Ramos (cell line): ENCODE measurements around the gene ANKRD33.

ENCODE experiments used
- in situ Hi-C: fragments of 300-500 bp; cut with MboI; formaldehyde crosslinking; loops from one replicate; pipeline ENCODE4 v1.14.3; 2022; ENCODE audit warnings: low sequenced_read_pairs; ENCODE audit not compliant: unreplicated experiment

ANKRD33 gene

DNA sequence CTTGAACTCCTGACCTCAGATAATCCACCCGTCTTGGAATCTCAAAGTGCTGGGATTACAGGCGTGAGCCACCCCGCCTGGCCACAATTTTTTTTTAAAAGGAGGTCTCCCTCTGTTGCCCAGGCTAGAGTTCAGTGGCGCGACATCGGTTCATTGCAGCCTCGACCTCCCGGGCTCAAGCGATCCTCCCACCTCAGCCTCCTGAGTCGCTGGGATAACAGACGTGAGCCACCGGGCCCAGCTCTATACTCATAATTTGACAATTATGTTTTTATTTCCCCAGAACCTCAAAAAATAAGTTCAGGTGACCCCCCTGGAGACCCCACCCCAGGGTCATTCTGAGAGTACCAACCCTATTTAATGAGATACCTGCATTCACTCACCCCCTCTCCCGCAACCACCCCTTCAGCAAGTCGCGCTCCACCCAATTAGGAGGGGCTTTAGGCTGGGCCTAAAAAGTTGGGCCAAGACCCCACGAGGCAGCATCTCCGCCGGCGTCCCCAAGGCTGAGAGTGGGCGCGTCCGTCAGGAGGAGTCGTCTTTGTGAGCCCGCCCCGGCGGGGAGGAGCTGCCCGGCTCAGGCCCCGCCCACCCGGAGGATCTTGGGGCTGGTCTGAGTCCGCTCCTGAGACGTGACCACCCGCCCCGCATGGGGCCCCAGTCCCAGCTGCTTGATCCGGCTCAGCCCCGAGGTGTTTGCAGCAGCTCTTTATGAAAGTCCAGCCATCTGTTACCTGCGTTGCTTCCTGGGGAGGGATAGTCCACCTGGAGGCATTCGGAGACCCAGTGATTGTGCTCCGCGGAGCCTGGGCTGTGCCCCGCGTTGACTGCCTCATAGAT, at the start of gene ANKRD33:
ANKRD33 (plus strand) TSS at position 628 of the 840 bp plus-strand sequence; CDS start at position 712, 84 bp downstream.
- in situ Hi-C loops = no loop called here

- in situ Hi-C loops = loop anchor here (25.0 kb wide), 1 partner anchor 426 kb away; the partner anchor contains the start of gene SLC4A8
These were observed 49.1 kb upstream of the ANKRD33 start for GRCh38 chr12:51838762-51839161.

- in situ Hi-C loops = loop anchor here (25.0 kb wide), 1 partner anchor 427 kb away; the partner anchor contains the start of gene SLC4A8
These were observed 48.5 kb upstream of the ANKRD33 start for GRCh38 chr12:51839310-51839947.

DNA sequence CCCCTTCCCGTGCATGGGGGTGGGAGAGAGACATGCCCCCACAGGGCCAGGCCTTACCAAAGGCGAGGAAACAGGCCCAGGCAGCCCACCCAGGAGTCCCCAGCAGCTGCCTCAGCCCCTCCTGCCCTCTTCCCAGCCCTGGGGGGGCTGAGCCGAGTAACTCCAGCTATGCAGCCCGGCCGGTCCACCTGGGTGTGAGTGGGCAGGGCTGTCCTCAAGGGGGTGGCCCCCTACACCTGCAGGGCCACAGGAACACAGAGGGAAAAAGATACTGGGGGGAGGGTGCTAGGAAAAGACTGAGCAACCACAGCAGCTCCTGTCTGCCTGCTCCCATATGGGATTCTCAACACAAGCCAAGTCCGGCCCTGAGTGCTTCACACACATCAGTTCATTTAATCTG, 46.9 kb upstream of the ANKRD33 start:
- in situ Hi-C loops = loop anchor here (25.0 kb wide), 1 partner anchor 429 kb away; the partner anchor contains the start of gene SLC4A8

DNA sequence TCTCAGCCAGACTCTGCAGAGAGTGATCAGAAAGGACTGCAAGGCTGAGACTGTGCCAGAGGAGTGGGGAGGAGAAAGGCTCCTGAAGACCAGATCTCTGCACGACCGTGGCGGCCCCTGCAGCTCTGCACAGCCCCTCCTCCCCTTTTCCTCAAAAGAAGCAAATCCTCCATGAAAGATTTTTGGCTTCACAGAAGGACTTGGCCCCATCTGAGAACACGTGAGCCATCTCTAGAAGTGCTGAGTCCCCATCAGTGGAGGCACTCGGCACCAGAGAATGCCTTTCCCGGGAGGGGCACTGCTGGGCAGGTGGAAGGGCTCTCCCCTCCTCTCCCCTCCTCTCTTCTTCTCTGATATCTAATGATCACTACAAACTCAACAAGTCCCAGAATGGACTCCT, 46.2 kb upstream of the ANKRD33 start:
- in situ Hi-C loops = loop anchor here (25.0 kb wide), 1 partner anchor 429 kb away; the partner anchor contains the start of gene SLC4A8

- in situ Hi-C loops = loop anchor here (25.0 kb wide), 1 partner anchor 433 kb away; the partner anchor contains the start of gene SLC4A8
These were observed 43.0 kb upstream of the ANKRD33 start for GRCh38 chr12:51844854-51845253.

GRCh38 chr12:51845482-51845881, 42.4 kb upstream of the ANKRD33 start:
- in situ Hi-C loops = loop anchor here (25.0 kb wide), 1 partner anchor 433 kb away; the partner anchor contains the start of gene SLC4A8

DNA sequence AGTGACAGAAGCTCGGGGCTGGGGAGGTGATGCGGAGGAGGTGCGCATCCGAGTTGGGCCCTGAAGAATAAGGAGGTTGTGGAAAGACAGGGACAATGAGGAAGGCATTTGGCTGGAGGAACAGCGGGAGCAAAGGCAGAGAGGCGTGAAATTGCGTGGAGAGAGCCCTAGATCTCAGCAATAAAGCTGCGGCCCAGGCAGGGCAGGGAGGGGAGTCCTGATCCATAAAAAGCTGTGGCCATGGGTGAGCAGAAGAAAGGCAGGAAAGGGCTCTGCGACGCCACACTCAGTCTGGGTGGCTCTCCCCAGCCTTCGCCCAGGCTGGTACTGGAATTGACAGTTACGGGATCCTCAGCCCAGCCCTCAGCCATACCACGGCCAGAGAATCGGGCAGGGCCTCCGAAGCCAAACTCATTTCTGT, 41.6 kb upstream of the ANKRD33 start:
- in situ Hi-C loops = loop anchor here (25.0 kb wide), 1 partner anchor 434 kb away; the partner anchor contains the start of gene SLC4A8

- in situ Hi-C loops = loop anchor here (25.0 kb wide), 1 partner anchor 435 kb away; the partner anchor contains the start of gene SLC4A8
These were observed 40.8 kb upstream of the ANKRD33 start for GRCh38 chr12:51846911-51847642.

DNA sequence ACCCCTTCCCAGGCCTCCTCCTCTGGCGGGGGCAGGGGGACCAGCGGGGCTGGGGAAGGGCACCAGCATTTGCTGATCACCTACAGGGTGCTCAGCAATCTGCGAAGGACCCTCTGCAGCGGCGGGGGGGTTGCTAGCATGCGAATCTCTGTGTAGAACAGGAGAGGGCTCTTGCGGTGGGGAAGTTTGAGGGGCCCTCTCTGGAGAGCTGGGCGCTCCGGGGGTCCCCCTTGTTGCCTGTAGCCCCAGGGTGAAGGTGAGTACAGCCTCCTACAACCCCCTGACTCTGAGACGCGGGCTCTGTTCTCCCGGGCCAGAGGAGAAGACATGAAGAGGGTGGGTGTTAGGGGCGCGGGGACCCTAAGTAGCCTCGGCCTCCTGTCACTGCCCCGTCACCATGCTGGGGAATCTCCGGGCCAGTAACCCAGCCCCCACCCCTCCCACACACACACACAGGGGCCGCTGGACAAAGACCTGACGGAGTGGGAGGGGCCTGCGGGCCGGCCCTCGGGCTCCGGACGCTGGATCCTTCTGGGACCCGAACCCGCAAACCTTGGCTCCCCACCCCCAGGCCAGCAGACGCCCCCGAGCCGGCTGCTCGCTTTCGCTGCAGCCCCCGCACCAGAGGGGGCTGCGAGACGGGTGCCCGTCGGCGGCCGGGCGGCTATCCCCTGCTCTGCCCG, 40.1 kb upstream of the ANKRD33 start:
- in situ Hi-C loops = loop anchor here (25.0 kb wide), 1 partner anchor 435 kb away; the partner anchor contains the start of gene SLC4A8

GRCh38 chr12:51848326-51848727, 39.6 kb upstream of the ANKRD33 start, which contains the start of gene FIGNL2:
FIGNL2 (minus strand) TSS chr12:51848718; CDS start chr12:51822413, 26,305 bp downstream.
- in situ Hi-C loops = loop anchor here (25.0 kb wide), 1 partner anchor 436 kb away; the partner anchor contains the start of gene SLC4A8

GRCh38 chr12:51848841-51849735, 38.8 kb upstream of the ANKRD33 start:
- in situ Hi-C loops = loop anchor here (25.0 kb wide), 1 partner anchor 437 kb away; the partner anchor contains the start of gene SLC4A8

- in situ Hi-C loops = no loop called here
These were observed 37.6 kb upstream of the ANKRD33 start for GRCh38 chr12:51850081-51850964.

- in situ Hi-C loops = no loop called here
These were observed 37.0 kb upstream of the ANKRD33 start for GRCh38 chr12:51850965-51851299.

- in situ Hi-C loops = no loop called here
These were observed 36.3 kb upstream of the ANKRD33 start for GRCh38 chr12:51851413-51852124.

GRCh38 chr12:51852404-51853137, 35.3 kb upstream of the ANKRD33 start:
- in situ Hi-C loops = no loop called here
